Heart left ventricle (tissue), 13 donors: ENCODE results near the gene LPA.

Experiments
- CTCF ChIP-seq, 12 donors: fragments of 200-600 bp; sonication (generic) in 4 of 12; IDR thresholded peaks; one replicate each; pipeline versions ENCODE4 v1.5.0 to v1.8.0; 2018 to 2022; ENCODE audit warnings: antibody characterized with exemption in 12 of 12, mild to moderate bottlenecking in 5 of 12
- POLR2A ChIP-seq, 2 donors: fragments of 450-650 bp; IDR thresholded peaks; one replicate each; pipeline ENCODE4 v1.6.1; 2017; ENCODE audit warnings: antibody characterized with exemption in 2 of 2, mild to moderate bottlenecking in 2 of 2, moderate library complexity in 2 of 2
- donor health status: ischemic (EF 13 %, LVEDD 7.1; RV severe dilation, severe dysfunction).
- donor health status: DM: no; HTN: yes; CAD: no.
- donor health status: DM: no; HTN: no; CAD: no.
- donor health status: ischemic (EF 25% LVEDD 6.9; RV normal size, moderate dysfunction).
- donor health status: ischemic (EF 25% LVEDD 5.7; RV mildly dilated, moderate dysfunction).
- donor health status: ischemic (EF 35%, LVEDD 5.7; RV mildly dilated, moderate dysfunction).
- donor health status: nonischemic (EF 11% LVEDD 7.7; RV severe dilation, severe dysfunction).
- donor health status: DM: yes; HTN: yes; CAD: no.
- donor health status: PGD.
- donor health status: ischemic (EF 29% LVEDD 5.4; RV normal size, mild dysfunction).
- donor health status: nonischemic (EF 23%, LVEDD 6.1; RV moderate dilation, normal function).

GRCh38 chr6:160668589-160668988 is 4.5 kb upstream of the LPA start:
- no peak for TF ChIP-seq CTCF (IDR thresholded peaks at IDR 0.05)
- no peak for TF ChIP-seq POLR2A (IDR thresholded peaks at IDR 0.05)
